Gastroesophageal sphincter (tissue), 3 donors: ENCODE data around the gene ISLR.

Experiments
- EP300 ChIP-seq: sonication (generic); formaldehyde crosslinking; IDR thresholded peaks from one replicate; pipeline ENCODE4 v1.6.1; 2017; ENCODE audit warnings: antibody characterized with exemption, mild to moderate bottlenecking
- POLR2A ChIP-seq, 2 donors: fragments of 450-650 bp; IDR thresholded peaks; one replicate each; pipeline ENCODE4 v1.6.1; 2017; ENCODE audit warnings: antibody characterized with exemption in 2 of 2, mild to moderate bottlenecking in 2 of 2, moderate library complexity in 1 of 2
- POLR2AphosphoS5 ChIP-seq: sonication (generic); formaldehyde crosslinking; IDR thresholded peaks from one replicate; pipeline ENCODE4 v1.6.1; 2017; ENCODE audit warnings: antibody characterized with exemption
- TF ChIP-seq, protein P1 (sequence below), 4 experiments: fragments of 200-600 bp in 2 of 4; fragments of 450-650 bp in 2 of 4; sonication (generic) in 1 of 4; IDR thresholded peaks; one replicate each; pipeline ENCODE4 v1.5.1; 2017 to 2019; ENCODE audit warnings: antibody characterized with exemption in 4 of 4, mild to moderate bottlenecking in 2 of 4, moderate library complexity in 2 of 4

GRCh38 chr15:74158855-74159650 is 14.5 kb upstream of the ISLR start:
- TF ChIP-seq, protein P1, sequence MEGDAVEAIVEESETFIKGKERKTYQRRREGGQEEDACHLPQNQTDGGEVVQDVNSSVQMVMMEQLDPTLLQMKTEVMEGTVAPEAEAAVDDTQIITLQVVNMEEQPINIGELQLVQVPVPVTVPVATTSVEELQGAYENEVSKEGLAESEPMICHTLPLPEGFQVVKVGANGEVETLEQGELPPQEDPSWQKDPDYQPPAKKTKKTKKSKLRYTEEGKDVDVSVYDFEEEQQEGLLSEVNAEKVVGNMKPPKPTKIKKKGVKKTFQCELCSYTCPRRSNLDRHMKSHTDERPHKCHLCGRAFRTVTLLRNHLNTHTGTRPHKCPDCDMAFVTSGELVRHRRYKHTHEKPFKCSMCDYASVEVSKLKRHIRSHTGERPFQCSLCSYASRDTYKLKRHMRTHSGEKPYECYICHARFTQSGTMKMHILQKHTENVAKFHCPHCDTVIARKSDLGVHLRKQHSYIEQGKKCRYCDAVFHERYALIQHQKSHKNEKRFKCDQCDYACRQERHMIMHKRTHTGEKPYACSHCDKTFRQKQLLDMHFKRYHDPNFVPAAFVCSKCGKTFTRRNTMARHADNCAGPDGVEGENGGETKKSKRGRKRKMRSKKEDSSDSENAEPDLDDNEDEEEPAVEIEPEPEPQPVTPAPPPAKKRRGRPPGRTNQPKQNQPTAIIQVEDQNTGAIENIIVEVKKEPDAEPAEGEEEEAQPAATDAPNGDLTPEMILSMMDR (IDR thresholded peaks at IDR 0.05) = no peak
- TF ChIP-seq POLR2A (IDR thresholded peaks at IDR 0.05) (no peak), POLR2AphosphoS5 (no peak), EP300 (no peak)
